ENCODE measurements around the gene WDFY2.
"Not testable (repeated sequence)": the region's sequence is repeated elsewhere in the genome, so short reads cannot be mapped to it uniquely, and the experiment has no call there.

Gene WDFY2

GRCh38 chr13:51583875-51584730 lies at the start of gene WDFY2:
Gene WDFY2 (plus strand): TSS chr13:51584462. CDS start chr13:51584688, 226 bp downstream.
- DNase-seq = peak; percentile 100

GRCh38 chr13:51538591-51539179 lies 45.6 kb upstream of the WDFY2 start:
- no peak for DNase-seq

- DNase-seq = no peak
Observed at GRCh38 chr13:51539887-51540286, 44.4 kb upstream of the WDFY2 start.

- DNase-seq = no peak
Observed at GRCh38 chr13:51541037-51541436, 43.2 kb upstream of the WDFY2 start.

GRCh38 chr13:51541809-51542258 lies 42.4 kb upstream of the WDFY2 start:
- no peak for DNase-seq

- no peak for DNase-seq
Observed at GRCh38 chr13:51542346-51543242, 41.7 kb upstream of the WDFY2 start.

- DNase-seq = not testable (repeated sequence)
Observed at GRCh38 chr13:51545446-51545845, 38.8 kb upstream of the WDFY2 start.

GRCh38 chr13:51547425-51548176 lies 36.7 kb upstream of the WDFY2 start:
- no peak for DNase-seq

GRCh38 chr13:51549050-51549449 lies 35.2 kb upstream of the WDFY2 start:
- no peak for DNase-seq

- DNase-seq = no peak
Observed at GRCh38 chr13:51549593-51549992, 34.7 kb upstream of the WDFY2 start.

- no peak for DNase-seq
Observed at GRCh38 chr13:51550151-51550550, 34.1 kb upstream of the WDFY2 start.

- no peak for DNase-seq
Observed at GRCh38 chr13:51551416-51551815, 32.8 kb upstream of the WDFY2 start.

- DNase-seq = no peak
Observed at GRCh38 chr13:51552027-51552426, 32.2 kb upstream of the WDFY2 start.

- DNase-seq = no peak
Observed at GRCh38 chr13:51553531-51553930, 30.7 kb upstream of the WDFY2 start.

GRCh38 chr13:51556740-51557139 lies 27.5 kb upstream of the WDFY2 start:
- DNase-seq = no peak

GRCh38 chr13:51557438-51557837 lies 26.8 kb upstream of the WDFY2 start:
- no peak for DNase-seq

GRCh38 chr13:51557875-51558612 lies 26.2 kb upstream of the WDFY2 start:
- no peak for DNase-seq

GRCh38 chr13:51559946-51560735 lies 24.1 kb upstream of the WDFY2 start:
- DNase-seq = no peak

- no peak for DNase-seq
Observed at GRCh38 chr13:51562011-51562671, 22.1 kb upstream of the WDFY2 start.

- DNase-seq = no peak
Observed at GRCh38 chr13:51564252-51564651, 20.0 kb upstream of the WDFY2 start.

Data from COR-L47 (cell line).